ENCODE measurements around the gene DNAH12. TPM values are rescaled to one million over a fixed set of nuclear protein-coding genes. Genes with fewer than 3 reads are reported as not detected.

The DNAH12 gene
- total RNA-seq, 1 experiment from 2014 or later, result 0.07 TPM

DNA sequence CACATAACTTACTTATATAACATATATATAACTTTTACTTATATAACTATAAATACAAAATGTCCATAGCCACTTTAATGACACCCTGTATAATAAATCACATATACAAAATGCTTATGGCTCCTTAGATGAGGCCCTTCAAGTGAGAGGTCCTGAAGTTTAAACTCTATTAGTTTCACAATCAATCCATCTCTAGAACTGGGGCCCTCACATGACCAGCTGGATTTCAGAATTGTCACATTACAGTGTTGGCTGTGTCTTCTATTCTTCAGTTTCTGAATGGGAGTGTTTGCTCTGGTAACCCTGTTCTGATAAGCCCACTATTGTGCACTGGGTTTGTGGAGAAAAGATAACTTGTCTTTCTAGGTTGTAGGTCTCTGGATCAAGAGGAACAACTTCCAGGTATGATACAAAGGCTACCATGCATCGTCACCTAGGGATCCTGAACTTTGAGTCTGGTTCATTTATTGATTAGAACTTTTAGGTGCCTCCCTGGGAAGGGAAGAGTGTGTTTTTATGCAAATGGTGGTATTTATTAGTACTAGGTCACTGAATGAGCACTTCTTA, 107.9 kb downstream of the DNAH12 start:
- no peaks in the 10 kb centered on the region for H3K4me1 ChIP-seq (ENCODE audit: insufficient read depth, low read length)
- no TSS peak for BruUV-seq (replicated peaks)
- H4K20me1 ChIP-seq (ENCODE audit: low read length), result no peaks in the 10 kb centered on the region
- TF ChIP-seq EZH2 (IDR thresholded peaks at IDR 0.05; ENCODE audit: low read length, unreplicated experiment) (no peak), CTCF (conservative IDR thresholded peaks at IDR 0.05; ENCODE audit: low read depth, low read length) (no peak), EZH2phosphoT487 (IDR thresholded peaks at IDR 0.05; ENCODE audit: borderline replicate concordance, low read length) (no peak)
- H3K27me3 ChIP-seq (ENCODE audit: low read length), result no peaks in the 10 kb centered on the region
- no peak overlapping the region for H3K27ac ChIP-seq (ENCODE audit: low read length)
- no peaks in the 10 kb centered on the region for H3K9me2 ChIP-seq (replicated peaks; ENCODE audit: low read length)
- intact Hi-C loops (cut with micrococcal nuclease), result no loop called here
- ChIA-PET CTCF (no interaction called here), POLR2A (ENCODE audit: unreplicated experiment) (no interaction called here)
- H3K9ac ChIP-seq (ENCODE audit: low read length), result no peak overlapping the region
- DNase-seq, result no peak
- no peak for ATAC-seq
- no peak overlapping the region for H3K4me3 ChIP-seq (ENCODE audit: low read length)
- no peaks in the 10 kb centered on the region for H3K9me3 ChIP-seq (ENCODE audit: low read length)
- H3K4me2 ChIP-seq (ENCODE audit: low read length), result no peak overlapping the region
- no peaks in the 10 kb centered on the region for H3K79me2 ChIP-seq (ENCODE audit: low read length)
- no peaks in the 10 kb centered on the region for H3F3A ChIP-seq (ENCODE audit: low read length, unreplicated experiment)
- H2AFZ ChIP-seq (ENCODE audit: low read length), result no peak overlapping the region
- no peaks in the 10 kb centered on the region for H3K36me3 ChIP-seq (ENCODE audit: low read depth, low read length)

DNA sequence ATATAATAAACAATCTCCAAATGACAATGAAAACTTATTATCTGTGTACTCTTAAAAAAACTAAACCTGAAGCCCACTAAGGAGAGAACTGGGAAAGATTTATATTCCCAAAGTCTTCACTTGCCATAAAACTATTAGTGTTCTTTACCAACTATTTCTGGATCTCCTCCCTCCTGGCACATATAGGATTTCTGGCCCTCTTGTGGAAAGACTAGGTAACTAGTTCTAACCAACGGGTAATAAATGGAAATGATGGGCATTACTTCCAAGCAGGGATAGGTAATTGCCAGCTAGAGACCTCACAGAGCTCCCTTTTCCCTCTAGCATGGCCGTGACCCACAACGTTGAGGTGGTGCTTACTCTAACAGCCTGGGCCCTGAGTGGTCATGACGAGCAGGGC, 110.1 kb downstream of the DNAH12 start:
- no peaks in the 10 kb centered on the region for H3K79me2 ChIP-seq (ENCODE audit: low read length)
- intact Hi-C loops (cut with micrococcal nuclease), result loop anchor here (1.0 to 5.0 kb wide), 4 partner anchors 37 to 332 kb away; partner anchors contain the start of gene APPL1
- no peak overlapping the region for H3K27ac ChIP-seq (ENCODE audit: low read length)
- no peak overlapping the region for H3K4me2 ChIP-seq (ENCODE audit: low read length)
- no TSS peak for BruUV-seq (replicated peaks)
- TF ChIP-seq CTCF (conservative IDR thresholded peaks at IDR 0.05; ENCODE audit: low read depth, low read length) (peak; percentile 80), EZH2phosphoT487 (IDR thresholded peaks at IDR 0.05; ENCODE audit: borderline replicate concordance, low read length) (no peak)
- H2AFZ ChIP-seq (ENCODE audit: low read length), result no peak overlapping the region
- H3K9me2 ChIP-seq (replicated peaks; ENCODE audit: low read length), result no peaks in the 10 kb centered on the region
- POLR2A ChIA-PET (ENCODE audit: unreplicated experiment), result no interaction called here
- H3F3A ChIP-seq (ENCODE audit: low read length, unreplicated experiment), result no peaks in the 10 kb centered on the region
- H3K9ac ChIP-seq (ENCODE audit: low read length), result no peak overlapping the region
- no peaks in the 10 kb centered on the region for H3K27me3 ChIP-seq (ENCODE audit: low read length)
- no peak overlapping the region for H3K4me3 ChIP-seq (ENCODE audit: low read length)
- peak; percentile 84 for DNase-seq
- H3K36me3 ChIP-seq (ENCODE audit: low read depth, low read length), result no peaks in the 10 kb centered on the region
- CTCF ChIA-PET, result interaction anchor here (1.0 to 1.7 kb wide), 3 partner anchors 11 to 255 kb away, joined by 3 to 7 read pairs (median 4); no protein-coding TSS in a partner anchor
- no peaks in the 10 kb centered on the region for H3K4me1 ChIP-seq (ENCODE audit: insufficient read depth, low read length)
- H4K20me1 ChIP-seq (ENCODE audit: low read length), result no peaks in the 10 kb centered on the region
- ATAC-seq, result peak; percentile 92
- H3K9me3 ChIP-seq (ENCODE audit: low read length), result no peaks in the 10 kb centered on the region

GRCh38 chr3:57423335-57423734, 120.8 kb downstream of the DNAH12 start:
- no peak for ATAC-seq
- Histone ChIP-seq H2AFZ (ENCODE audit: low read length) (no peak overlapping the region), H3K9me3 (ENCODE audit: low read length) (no peaks in the 10 kb centered on the region), H3K27ac (ENCODE audit: low read length) (no peak overlapping the region), H3K9ac (ENCODE audit: low read length) (no peak overlapping the region), H3K4me2 (ENCODE audit: low read length) (no peak overlapping the region), H3F3A (ENCODE audit: low read length, unreplicated experiment) (no peaks in the 10 kb centered on the region), H3K4me1 (ENCODE audit: insufficient read depth, low read length) (no peaks in the 10 kb centered on the region), H3K4me3 (ENCODE audit: low read length) (no peak overlapping the region), H3K79me2 (ENCODE audit: low read length) (no peaks in the 10 kb centered on the region), H3K9me2 (replicated peaks; ENCODE audit: low read length) (no peaks in the 10 kb centered on the region), H3K27me3 (ENCODE audit: low read length) (0 out of 2 replicates have a peak, but pooled peaks cover 3% of the 10 kb centered on the region), H4K20me1 (ENCODE audit: low read length) (no peaks in the 10 kb centered on the region), H3K36me3 (ENCODE audit: low read depth, low read length) (no peaks in the 10 kb centered on the region)
- ChIA-PET POLR2A (ENCODE audit: unreplicated experiment) (no interaction called here), CTCF (no interaction called here)
- DNase-seq, result no peak
- intact Hi-C loops (cut with micrococcal nuclease), result no loop called here
- TF ChIP-seq CTCF (conservative IDR thresholded peaks at IDR 0.05; ENCODE audit: low read depth, low read length), result no peak
- TF ChIP-seq EZH2 (IDR thresholded peaks at IDR 0.05; ENCODE audit: low read length, unreplicated experiment), result no peak
- TF ChIP-seq EZH2phosphoT487 (IDR thresholded peaks at IDR 0.05; ENCODE audit: borderline replicate concordance, low read length), result no peak
- no TSS peak for BruUV-seq (replicated peaks)
